HG03135 (cell line): ENCODE measurements around the gene ANAPC1.
"Not testable (repeated sequence)": the region's sequence is repeated elsewhere in the genome, so short reads cannot be mapped to it uniquely, and the experiment has no call there.

Source experiments
- ATAC-seq: cut with Tn5 transposase; IDR thresholded peaks from one replicate; pipeline ENCODE4 v1.9.1; 2021; ENCODE audit warnings: mild to moderate bottlenecking, moderate library complexity; ENCODE audit not compliant: unreplicated experiment

ANAPC1 gene

GRCh38 chr2:111904726-111905474 is 20.9 kb upstream of the ANAPC1 start:
- no peak for ATAC-seq

- no peak for ATAC-seq
Observed at GRCh38 chr2:111903930-111904439, 20.0 kb upstream of the ANAPC1 start.

GRCh38 chr2:111903516-111903915 is 19.5 kb upstream of the ANAPC1 start:
- ATAC-seq, result no peak

- no peak for ATAC-seq
Observed at GRCh38 chr2:111900859-111901258, 16.9 kb upstream of the ANAPC1 start.

- no peak for ATAC-seq
Observed at GRCh38 chr2:111898703-111899514, 14.9 kb upstream of the ANAPC1 start.

- no peak for ATAC-seq
Observed at GRCh38 chr2:111897924-111898702, 14.1 kb upstream of the ANAPC1 start, which contains the start of gene MERTK. Gene MERTK, plus strand, starts transcription at chr2:111898607. Its CDS starts 129 bp downstream, at chr2:111898736.

GRCh38 chr2:111897630-111897923 is 13.6 kb upstream of the ANAPC1 start:
- ATAC-seq, result no peak

- ATAC-seq, result no peak
Observed at GRCh38 chr2:111896576-111896975, 12.6 kb upstream of the ANAPC1 start.

GRCh38 chr2:111896024-111896423 is 12.0 kb upstream of the ANAPC1 start:
- no peak for ATAC-seq

GRCh38 chr2:111884592-111884964 is 585 bp upstream of the ANAPC1 start:
- no peak for ATAC-seq

GRCh38 chr2:111872806-111873205 is 11.2 kb downstream of the ANAPC1 start:
- ATAC-seq, result not testable (repeated sequence)

- not testable (repeated sequence) for ATAC-seq
Observed at GRCh38 chr2:111865124-111865523, 18.9 kb downstream of the ANAPC1 start.

- ATAC-seq, result not testable (repeated sequence)
Observed at GRCh38 chr2:111860005-111860404, 24.0 kb downstream of the ANAPC1 start.

- ATAC-seq, result not testable (repeated sequence)
Observed at GRCh38 chr2:111852544-111852943, 31.4 kb downstream of the ANAPC1 start.

GRCh38 chr2:111850646-111851045 is 33.3 kb downstream of the ANAPC1 start:
- ATAC-seq, result not testable (repeated sequence)

- ATAC-seq, result not testable (repeated sequence)
Observed at GRCh38 chr2:111839625-111840282, 44.2 kb downstream of the ANAPC1 start.

- ATAC-seq, result not testable (repeated sequence)
Observed at GRCh38 chr2:111838992-111839391, 45.0 kb downstream of the ANAPC1 start.

- ATAC-seq, result not testable (repeated sequence)
Observed at GRCh38 chr2:111834221-111834620, 49.8 kb downstream of the ANAPC1 start.

GRCh38 chr2:111830479-111830878 is 53.5 kb downstream of the ANAPC1 start:
- peak; percentile 75 for ATAC-seq

- not testable (repeated sequence) for ATAC-seq
Observed at GRCh38 chr2:111828217-111828766, 55.7 kb downstream of the ANAPC1 start.
